NCI-H524 treated with DMSO at 0.1 percent for 48 hours (cell line): ENCODE measurements around the gene SF3B6.

ENCODE experiments used
- DNase-seq: peaks from one replicate; lab custom pipeline; 2025; lab: John Stamatoyannopoulos, UW

SF3B6 gene

DNA sequence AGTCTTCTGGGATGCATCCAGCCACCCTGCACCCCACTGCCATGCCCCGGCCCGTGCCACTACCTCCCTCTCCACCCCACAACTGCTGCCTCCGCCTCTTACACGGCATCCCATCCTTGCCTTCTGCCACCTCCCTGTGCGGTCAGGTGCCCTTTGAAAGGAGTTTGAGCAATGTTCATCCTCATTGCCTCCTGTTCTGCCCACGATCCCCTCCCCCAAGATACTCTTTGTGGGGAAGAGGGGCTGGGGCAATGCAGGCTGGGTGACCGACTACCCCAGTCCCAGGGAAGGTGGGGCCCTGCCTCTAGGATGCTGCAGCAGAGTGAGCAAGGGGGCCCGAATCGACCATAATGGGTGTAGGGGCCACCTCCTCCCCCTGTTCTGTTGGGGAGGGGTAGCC, 57.9 kb downstream of the SF3B6 start:
- DNase-seq, result no peak

DNA sequence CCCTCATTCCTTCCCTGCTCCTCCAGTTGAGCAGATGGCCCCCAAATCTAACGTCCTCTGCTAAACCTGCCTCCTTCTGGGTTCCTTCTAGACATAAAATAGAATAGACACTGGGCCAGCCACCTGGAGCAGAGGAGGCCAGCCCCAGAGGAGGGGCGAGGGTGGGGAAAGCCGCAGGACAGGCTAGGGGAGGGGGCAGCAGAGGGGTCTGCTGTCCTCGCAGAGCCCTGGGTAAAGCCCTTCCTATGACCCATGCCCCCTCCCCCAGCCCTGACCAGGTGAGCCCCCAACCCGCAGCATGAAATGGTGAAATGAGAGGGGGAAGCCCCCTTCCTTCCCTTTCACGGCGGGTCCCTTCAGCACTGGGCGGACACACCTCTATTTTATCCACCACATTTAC, 58.4 kb downstream of the SF3B6 start:
- DNase-seq, result no peak
